SK-N-MC (cell line): ENCODE results near the gene OPCML.

Source experiments
- EZH2 ChIP-seq: fragments of 200-600 bp; sonication (generic); IDR thresholded peaks from one replicate; pipeline ENCODE4 v1.6.1; 2017; ENCODE audit warnings: antibody characterized with exemption
- FOXP2 ChIP-seq: optimal IDR thresholded peaks from 2 replicates; pipeline ENCODE3; 2011; ENCODE audit warnings: mild to moderate bottlenecking, moderate library complexity; ENCODE audit not compliant: insufficient read depth; ENCODE audit errors: extremely low read length, control extremely low read depth
- POLR2AphosphoS5 ChIP-seq: IDR thresholded peaks from 2 replicates; pipeline ENCODE4 v1.6.1; 2012; ENCODE audit warnings: mild to moderate bottlenecking, low read depth, low read length, borderline replicate concordance

DNA sequence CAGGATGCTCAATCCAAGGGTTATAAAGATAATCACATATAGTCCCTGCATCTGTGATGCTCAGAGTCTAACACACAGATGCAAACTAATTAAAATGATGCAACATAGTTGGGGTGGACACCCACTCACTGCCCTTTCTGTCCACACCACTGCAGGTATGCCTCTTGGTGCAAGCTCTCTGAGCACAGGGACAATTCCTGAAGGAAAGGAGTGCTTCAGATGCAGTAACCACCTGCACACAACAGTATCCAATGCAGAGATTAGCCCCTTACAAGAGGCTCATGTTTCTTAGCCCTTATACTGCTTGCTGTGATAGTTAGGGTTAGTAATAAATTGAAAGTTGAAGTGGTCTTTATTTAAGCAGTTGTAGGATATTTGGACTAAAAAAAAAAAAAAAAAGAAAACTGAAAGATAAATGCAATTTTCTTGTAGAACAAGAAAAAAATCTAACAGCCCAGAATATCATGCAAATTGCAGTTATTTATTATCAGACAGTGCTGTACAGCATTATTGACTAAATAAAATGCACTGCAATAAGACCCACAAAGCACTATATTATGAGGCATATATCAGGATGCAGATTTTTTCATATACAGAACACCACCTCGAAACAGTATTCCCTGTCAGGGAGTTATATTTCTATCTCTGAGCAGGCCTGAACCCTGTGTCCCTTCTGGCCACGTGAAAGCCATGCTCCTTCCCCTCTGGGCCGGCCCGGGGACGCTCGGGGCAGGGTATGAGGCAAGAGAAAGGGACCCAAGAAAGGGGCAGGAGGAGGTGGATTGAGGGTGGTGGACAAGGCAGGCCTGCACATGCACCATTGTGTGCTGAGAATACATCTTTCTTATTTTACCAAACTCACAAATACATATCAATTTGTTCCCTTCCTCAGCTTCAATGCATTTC is 260.2 kb downstream of the OPCML start:
- no peak for TF ChIP-seq POLR2AphosphoS5
- no peak for TF ChIP-seq EZH2
- no peak for TF ChIP-seq FOXP2
